Bronchial epithelial cell (primary cell): Measurements from ENCODE around the gene ESRRA. TPM values are rescaled to one million over a fixed set of nuclear protein-coding genes. Genes with fewer than 3 reads are reported as not detected.

Experiments
- DNase-seq: peaks from one replicate; pipeline ENCODE4 v3.0.0-alpha.2; 2010; ENCODE audit warnings: low read depth
- FAIRE-seq: peaks from 2 replicates; lab custom pipeline; 2011; peaks lifted over from hg19 to GRCh38; lab: Jason Lieb, UNC
- H3K27me3 ChIP-seq: 2 replicates; pipeline ENCODE4 v1.5.1; 2011; ENCODE audit warnings: low read length; ENCODE audit not compliant: control insufficient read depth, insufficient read depth
- H3K36me3 ChIP-seq: 2 replicates; pipeline ENCODE4 v1.5.1; 2011; ENCODE audit warnings: low read length; ENCODE audit not compliant: control insufficient read depth, insufficient read depth
- H3K4me3 ChIP-seq: 2 replicates; pipeline ENCODE4 v1.5.1; 2011; ENCODE audit warnings: mild to moderate bottlenecking, low read depth, low read length, control low read depth
- total RNA-seq: library from RNA; depleted of rRNA; stranded (reverse); fragments of >200 nt; gene quantifications from 2 replicates; pipeline ENCODE4 v1.2.1, GENCODE V29; 2014
- TF ChIP-seq, protein P1 (sequence below): IDR thresholded peaks from 2 replicates; pipeline ENCODE4 v1.5.1; 2011; ENCODE audit warnings: mild to moderate bottlenecking, moderate library complexity, low read length, control low read depth, inconsistent platforms; ENCODE audit not compliant: insufficient read depth, severe bottlenecking

ESRRA gene
- total RNA-seq, 1 donor from 2014 or later: 139 TPM

DNA sequence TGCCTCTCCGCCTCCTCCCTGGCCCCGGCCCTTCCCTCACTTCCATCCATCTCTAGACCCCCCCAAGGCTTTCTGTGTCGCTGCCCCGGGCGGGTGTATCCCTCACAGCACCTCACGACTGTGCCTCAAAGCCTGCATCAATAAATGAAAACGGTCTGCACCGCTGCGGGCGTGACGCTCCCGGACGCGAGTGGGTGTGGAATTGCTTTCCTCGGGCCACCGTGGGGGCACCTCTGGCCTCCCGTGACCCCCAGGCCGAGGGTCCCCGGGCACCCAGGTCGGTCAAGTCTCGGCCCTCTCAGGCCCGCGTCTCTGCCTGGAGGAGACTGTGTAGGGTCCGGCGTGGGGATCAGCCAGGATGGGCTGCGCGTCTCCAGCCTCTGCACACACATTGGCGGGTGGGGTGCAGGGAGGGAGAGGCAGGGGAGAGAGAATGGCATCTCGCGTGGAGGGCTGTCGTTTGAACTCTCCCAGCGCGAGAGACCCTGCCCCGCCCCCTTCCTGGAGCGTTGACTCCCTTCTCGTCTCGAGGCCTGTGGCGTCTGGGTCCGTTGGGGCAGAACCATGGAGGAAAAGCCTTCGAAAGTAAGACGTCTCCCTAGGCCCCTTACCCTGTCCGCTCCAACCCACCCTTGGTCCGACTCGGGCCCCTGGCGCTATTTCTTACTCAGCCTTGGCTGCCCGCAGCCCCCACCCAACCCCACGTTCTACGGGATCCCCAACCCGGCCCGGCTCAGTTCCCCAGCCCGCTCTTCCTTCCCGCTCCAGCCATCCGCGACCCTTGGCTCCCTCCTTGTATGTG is 5.3 kb upstream of the ESRRA start, which contains the start of gene CATSPERZ:
Gene CATSPERZ (plus strand): TSS at position 512 of the 802 bp plus-strand sequence. CDS start 53 bp downstream, at position 565.
- no peak for DNase-seq
- Histone ChIP-seq H3K4me3 (peak within 1 kb of the TSS; percentile 19), H3K36me3 (no peaks in the 10 kb centered on the region), H3K27me3 (peaks cover 31% of the 10 kb centered on the region)
- no peak for FAIRE-seq
- TF ChIP-seq, protein P1, sequence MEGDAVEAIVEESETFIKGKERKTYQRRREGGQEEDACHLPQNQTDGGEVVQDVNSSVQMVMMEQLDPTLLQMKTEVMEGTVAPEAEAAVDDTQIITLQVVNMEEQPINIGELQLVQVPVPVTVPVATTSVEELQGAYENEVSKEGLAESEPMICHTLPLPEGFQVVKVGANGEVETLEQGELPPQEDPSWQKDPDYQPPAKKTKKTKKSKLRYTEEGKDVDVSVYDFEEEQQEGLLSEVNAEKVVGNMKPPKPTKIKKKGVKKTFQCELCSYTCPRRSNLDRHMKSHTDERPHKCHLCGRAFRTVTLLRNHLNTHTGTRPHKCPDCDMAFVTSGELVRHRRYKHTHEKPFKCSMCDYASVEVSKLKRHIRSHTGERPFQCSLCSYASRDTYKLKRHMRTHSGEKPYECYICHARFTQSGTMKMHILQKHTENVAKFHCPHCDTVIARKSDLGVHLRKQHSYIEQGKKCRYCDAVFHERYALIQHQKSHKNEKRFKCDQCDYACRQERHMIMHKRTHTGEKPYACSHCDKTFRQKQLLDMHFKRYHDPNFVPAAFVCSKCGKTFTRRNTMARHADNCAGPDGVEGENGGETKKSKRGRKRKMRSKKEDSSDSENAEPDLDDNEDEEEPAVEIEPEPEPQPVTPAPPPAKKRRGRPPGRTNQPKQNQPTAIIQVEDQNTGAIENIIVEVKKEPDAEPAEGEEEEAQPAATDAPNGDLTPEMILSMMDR: no peak

DNA sequence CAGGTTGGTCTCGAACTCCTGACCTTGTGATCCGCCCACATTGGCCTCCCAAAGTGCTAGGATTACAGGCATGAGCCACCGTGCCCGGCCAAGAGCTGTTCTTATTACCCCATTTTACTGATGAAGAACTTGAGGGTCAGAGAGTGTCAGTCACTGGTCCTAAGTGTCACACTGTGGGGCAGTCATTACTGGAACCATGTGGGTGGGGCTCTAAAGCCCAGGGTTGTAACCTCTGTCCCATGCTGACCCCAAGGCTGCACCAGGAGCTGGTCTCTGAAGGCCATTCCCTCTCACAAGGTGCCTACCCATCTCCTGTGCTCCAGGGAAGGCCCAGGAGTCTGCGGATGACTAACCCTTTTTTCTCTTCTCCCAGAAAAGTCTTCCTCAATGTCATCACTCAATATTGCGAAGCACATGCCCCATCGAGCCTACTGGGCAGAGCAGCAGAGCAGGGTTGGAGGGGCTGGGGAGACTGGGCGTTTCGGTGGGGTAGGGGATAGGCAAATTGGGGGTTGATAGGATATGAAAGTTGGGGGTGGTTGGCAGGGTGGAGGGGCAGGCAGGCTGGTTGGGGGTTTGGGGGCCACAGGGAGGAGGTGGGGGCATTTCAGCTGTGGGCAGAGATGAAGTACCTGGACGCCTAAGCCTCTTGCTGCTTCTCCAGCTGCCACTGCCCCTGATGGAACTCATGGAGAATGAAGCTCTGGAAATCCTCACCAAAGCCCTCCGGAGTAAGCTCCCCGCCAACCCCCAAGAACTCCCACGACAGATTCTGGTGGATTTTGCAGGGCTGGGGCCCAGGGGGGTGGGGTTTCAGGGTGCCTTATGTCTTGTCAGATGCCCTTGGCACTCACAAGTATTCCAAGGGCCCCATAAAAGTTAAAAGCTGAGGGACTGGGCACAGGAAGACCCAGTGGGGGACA is 2.0 kb upstream of the ESRRA start:
- TF ChIP-seq, protein P1: no peak
- peaks cover 14% of the 10 kb centered on the region for H3K27me3 ChIP-seq
- peaks cover 4% of the 10 kb centered on the region for H3K36me3 ChIP-seq
- no peak overlapping the region for H3K4me3 ChIP-seq
- DNase-seq (no peak), FAIRE-seq (no peak)

DNA sequence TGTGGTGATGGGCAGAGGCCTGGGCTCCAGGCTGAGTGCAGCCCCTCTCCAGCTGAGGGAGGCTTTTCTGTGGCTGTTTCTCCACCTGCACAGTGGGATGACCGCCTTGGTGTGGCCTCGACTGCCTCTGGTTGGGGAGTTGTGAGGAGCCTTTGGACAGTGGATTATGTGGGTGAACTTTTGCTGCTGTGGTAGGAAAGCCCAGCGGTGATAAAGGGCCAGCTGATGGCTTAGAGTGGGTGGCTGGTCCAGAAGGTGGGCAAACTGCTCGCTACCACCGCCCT is 1.4 kb upstream of the ESRRA start:
- Histone ChIP-seq H3K36me3 (peaks cover 4% of the 10 kb centered on the region), H3K27me3 (peaks cover 12% of the 10 kb centered on the region), H3K4me3 (no peak overlapping the region)
- no peak for DNase-seq
- FAIRE-seq: no peak
- TF ChIP-seq, protein P1: no peak

DNA sequence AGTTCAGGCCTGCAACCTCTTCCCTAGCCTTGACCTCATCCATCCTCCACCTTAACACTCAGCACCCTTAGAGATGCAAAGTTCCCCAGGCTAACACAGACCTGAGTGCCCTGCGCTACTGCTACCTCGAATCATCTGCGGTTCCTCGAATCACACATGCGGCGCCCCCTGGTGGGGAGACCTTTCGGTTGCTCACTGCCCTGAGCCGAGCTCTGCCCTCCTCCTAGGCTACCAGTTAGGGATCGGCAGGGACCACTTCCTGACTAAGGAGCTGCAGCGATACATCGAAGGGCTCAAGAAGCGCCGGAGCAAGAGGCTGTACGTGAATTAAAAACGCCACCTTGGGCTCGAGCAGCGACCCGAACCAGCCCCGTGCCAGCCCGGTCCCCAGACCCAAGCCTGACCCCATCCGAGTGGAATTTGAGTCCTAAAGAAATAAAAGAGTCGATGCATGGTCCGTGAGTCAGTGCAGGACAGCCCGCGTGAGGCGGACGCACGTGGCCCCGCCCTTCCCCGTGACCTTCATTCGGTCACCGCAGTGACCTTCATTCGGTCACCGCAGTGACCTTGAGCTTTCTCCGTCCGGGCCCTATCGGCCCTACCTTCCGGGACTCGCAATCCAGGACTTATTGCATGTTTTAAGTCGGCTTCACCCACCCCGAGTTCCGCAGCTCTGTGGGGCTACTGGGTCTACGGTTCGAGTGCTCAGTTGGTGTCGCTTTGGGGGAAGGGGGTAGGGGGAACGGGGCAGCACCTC is 830 bp upstream of the ESRRA start:
- DNase-seq: peak; percentile 81

More for the DNA sequence above, 830 bp upstream of the ESRRA start:
- peaks cover 4% of the 10 kb centered on the region for H3K36me3 ChIP-seq
- FAIRE-seq: no peak
- TF ChIP-seq, protein P1: peak; percentile 93
- peaks cover 10% of the 10 kb centered on the region for H3K27me3 ChIP-seq
- peak overlapping the region; percentile 51 for H3K4me3 ChIP-seq
